Panc1 (cell line): ENCODE data around the gene SLFN12L.
"Not testable (repeated sequence)": the region's sequence is repeated elsewhere in the genome, so short reads cannot be mapped to it uniquely, and the experiment has no call there.

Experiments
- POLR2AphosphoS5 ChIP-seq: IDR thresholded peaks from 2 replicates; pipeline ENCODE4 v1.6.1; 2012; ENCODE audit warnings: mild to moderate bottlenecking, low read depth, low read length, moderate library complexity
- REST ChIP-seq, 2 experiments: IDR thresholded peaks; 2 replicates each; pipeline ENCODE4 v1.6.1; 2011 to 2012; ENCODE audit warnings: low read depth in 2 of 2, control low read depth in 1 of 2, low read length in 1 of 2, mild to moderate bottlenecking in 1 of 2, moderate library complexity in 1 of 2; ENCODE audit not compliant: insufficient read depth in 1 of 2

GRCh38 chr17:35563181-35563580 is 25.7 kb upstream of the SLFN12L start:
- not testable (repeated sequence) for TF ChIP-seq REST (IDR thresholded peaks at IDR 0.05; ENCODE audit: insufficient read depth in 1 of 2, low read depth in 2 of 2, low read length in 1 of 2); POLR2AphosphoS5
